Activated T-helper 1 cell treated with anti-CD3 and anti-CD28 coated beads, Interleukin-12 subunit alpha, Interleukin-12 subunit beta, Interleukin-2, Interleukin-4 antibody, amounts not matched to agents 30 ng/mL and 10 ng/mL and 1 ng/mL, durations not matched to agents 14 hours and 24 hours and 36 hours (primary cell): ENCODE measurements around the gene PPIC. TPM values are rescaled to one million over a fixed set of nuclear protein-coding genes. Genes with fewer than 3 reads are reported as not detected.
"Not testable (repeated sequence)": the region's sequence is repeated elsewhere in the genome, so short reads cannot be mapped to it uniquely, and the experiment has no call there.

Source experiments
- DNase-seq: peaks from one replicate; pipeline ENCODE4 v3.0.0; 2021; ENCODE audit warnings: low spot score
- H3K27ac Mint-ChIP-seq: one replicate; pipeline ENCODE4 v1.8.0; 2021; ENCODE audit warnings: mild to moderate bottlenecking, mixed read lengths
- H3K27me3 Mint-ChIP-seq: one replicate; pipeline ENCODE4 v1.8.0; 2022; ENCODE audit warnings: mild to moderate bottlenecking, moderate library complexity, mixed read lengths; ENCODE audit not compliant: insufficient read depth
- H3K36me3 Mint-ChIP-seq: one replicate; pipeline ENCODE4 v1.8.0; 2021; ENCODE audit warnings: low read depth, mixed read lengths
- H3K4me1 Mint-ChIP-seq: one replicate; pipeline ENCODE4 v1.8.0; 2021; ENCODE audit warnings: low read depth, mixed read lengths
- H3K4me3 Mint-ChIP-seq: one replicate; pipeline ENCODE4 v1.8.0; 2021; ENCODE audit warnings: mild to moderate bottlenecking, moderate library complexity, mixed read lengths
- H3K9me3 Mint-ChIP-seq: one replicate; pipeline ENCODE4 v1.8.0; 2021; ENCODE audit warnings: mixed read lengths
- intact Hi-C: fragments of 100-400 bp; cut with micrococcal nuclease; formaldehyde crosslinking; loops from one replicate; pipeline ENCODE4 v1.15.1; 2024
- total RNA-seq: library from RNA; stranded (reverse); gene quantifications from 2 replicates; pipeline ENCODE4 v1.2.3, GENCODE V29; 2022

Gene PPIC
- total RNA-seq, 1 donor from 2014 or later = not detected

GRCh38 chr5:122999947-123000563, 36.5 kb downstream of the PPIC start:
- Mint-ChIP-seq H3K4me3 (no peak overlapping the region), H3K27me3 (no peaks in the 10 kb centered on the region), H3K36me3 (no peaks in the 10 kb centered on the region), H3K27ac (no peak overlapping the region), H3K4me1 (no peaks in the 10 kb centered on the region), H3K9me3 (no peaks in the 10 kb centered on the region)
- DNase-seq = no peak
- intact Hi-C loops = no loop called here

GRCh38 chr5:122997294-122997693, 39.2 kb downstream of the PPIC start:
- H3K27ac Mint-ChIP-seq = no peak overlapping the region
- H3K4me3 Mint-ChIP-seq = no peak overlapping the region
- intact Hi-C loops = no loop called here
- no peaks in the 10 kb centered on the region for H3K27me3 Mint-ChIP-seq
- no peaks in the 10 kb centered on the region for H3K4me1 Mint-ChIP-seq
- H3K36me3 Mint-ChIP-seq = no peaks in the 10 kb centered on the region
- no peaks in the 10 kb centered on the region for H3K9me3 Mint-ChIP-seq
- DNase-seq = no peak

- intact Hi-C loops = no loop called here
- Mint-ChIP-seq H3K36me3 (no peaks in the 10 kb centered on the region), H3K4me3 (no peak overlapping the region), H3K9me3 (no peaks in the 10 kb centered on the region), H3K4me1 (no peaks in the 10 kb centered on the region), H3K27me3 (no peaks in the 10 kb centered on the region), H3K27ac (no peak overlapping the region)
- no peak for DNase-seq
Measured at GRCh38 chr5:122996091-122996490, 40.4 kb downstream of the PPIC start.

GRCh38 chr5:122985954-122986721, 50.4 kb downstream of the PPIC start:
- no peaks in the 10 kb centered on the region for H3K9me3 Mint-ChIP-seq
- DNase-seq = no peak
- no peaks in the 10 kb centered on the region for H3K36me3 Mint-ChIP-seq
- H3K4me1 Mint-ChIP-seq = no peaks in the 10 kb centered on the region
- H3K4me3 Mint-ChIP-seq = no peak overlapping the region
- intact Hi-C loops = no loop called here
- H3K27ac Mint-ChIP-seq = no peak overlapping the region
- H3K27me3 Mint-ChIP-seq = no peaks in the 10 kb centered on the region

GRCh38 chr5:122985006-122985700, 51.4 kb downstream of the PPIC start:
- Mint-ChIP-seq H3K4me1 (no peaks in the 10 kb centered on the region), H3K4me3 (no peak overlapping the region), H3K9me3 (no peaks in the 10 kb centered on the region), H3K27me3 (peaks cover 3% of the 10 kb centered on the region), H3K36me3 (no peaks in the 10 kb centered on the region), H3K27ac (no peak overlapping the region)
- intact Hi-C loops = no loop called here
- no peak for DNase-seq

- H3K4me1 Mint-ChIP-seq = no peaks in the 10 kb centered on the region
- peaks cover 3% of the 10 kb centered on the region for H3K27me3 Mint-ChIP-seq
- no peak for DNase-seq
- H3K4me3 Mint-ChIP-seq = no peak overlapping the region
- H3K36me3 Mint-ChIP-seq = no peaks in the 10 kb centered on the region
- intact Hi-C loops = no loop called here
- no peak overlapping the region for H3K27ac Mint-ChIP-seq
- no peaks in the 10 kb centered on the region for H3K9me3 Mint-ChIP-seq
Measured at GRCh38 chr5:122984425-122984824, 52.1 kb downstream of the PPIC start.

GRCh38 chr5:122982376-122982775, 54.1 kb downstream of the PPIC start:
- H3K4me3 Mint-ChIP-seq = no peak overlapping the region
- no peaks in the 10 kb centered on the region for H3K9me3 Mint-ChIP-seq
- H3K36me3 Mint-ChIP-seq = no peaks in the 10 kb centered on the region
- peaks cover 3% of the 10 kb centered on the region for H3K27me3 Mint-ChIP-seq
- intact Hi-C loops = no loop called here
- DNase-seq = no peak
- no peaks in the 10 kb centered on the region for H3K4me1 Mint-ChIP-seq
- H3K27ac Mint-ChIP-seq = no peak overlapping the region

- H3K27ac Mint-ChIP-seq = no peak overlapping the region
- H3K4me3 Mint-ChIP-seq = no peak overlapping the region
Measured at GRCh38 chr5:122981846-122982245, 54.7 kb downstream of the PPIC start.

GRCh38 chr5:122978644-122979297, 57.8 kb downstream of the PPIC start:
- H3K27me3 Mint-ChIP-seq = peaks cover 8% of the 10 kb centered on the region
- intact Hi-C loops = no loop called here

More at GRCh38 chr5:122981846-122982245, 54.7 kb downstream of the PPIC start:
- Mint-ChIP-seq H3K4me1 (no peaks in the 10 kb centered on the region), H3K27me3 (peaks cover 3% of the 10 kb centered on the region), H3K9me3 (no peaks in the 10 kb centered on the region), H3K36me3 (no peaks in the 10 kb centered on the region)
- DNase-seq = no peak
- intact Hi-C loops = no loop called here

GRCh38 chr5:122978068-122978467, 58.5 kb downstream of the PPIC start:
- Mint-ChIP-seq H3K36me3 (no peaks in the 10 kb centered on the region), H3K27me3 (peaks cover 8% of the 10 kb centered on the region), H3K4me3 (no peak overlapping the region), H3K4me1 (no peaks in the 10 kb centered on the region), H3K27ac (no peak overlapping the region), H3K9me3 (no peaks in the 10 kb centered on the region)
- DNase-seq = no peak
- intact Hi-C loops = no loop called here

More at GRCh38 chr5:122978644-122979297, 57.8 kb downstream of the PPIC start:
- Mint-ChIP-seq H3K4me1 (no peaks in the 10 kb centered on the region), H3K4me3 (no peak overlapping the region), H3K36me3 (no peaks in the 10 kb centered on the region), H3K27ac (no peak overlapping the region), H3K9me3 (no peaks in the 10 kb centered on the region)
- DNase-seq = no peak

GRCh38 chr5:122977319-122977718, 59.2 kb downstream of the PPIC start:
- Mint-ChIP-seq H3K27me3 (peaks cover 8% of the 10 kb centered on the region), H3K4me1 (no peaks in the 10 kb centered on the region), H3K9me3 (no peaks in the 10 kb centered on the region), H3K27ac (no peak overlapping the region), H3K36me3 (no peaks in the 10 kb centered on the region), H3K4me3 (no peak overlapping the region)
- no peak for DNase-seq
- intact Hi-C loops = no loop called here

GRCh38 chr5:122974251-122974650, 62.3 kb downstream of the PPIC start:
- DNase-seq, H3K27me3 Mint-ChIP-seq, H3K4me1 Mint-ChIP-seq, intact Hi-C loops, H3K27ac Mint-ChIP-seq, H3K9me3 Mint-ChIP-seq, H3K4me3 Mint-ChIP-seq, H3K36me3 Mint-ChIP-seq: not testable (repeated sequence)

- H3K36me3 Mint-ChIP-seq, H3K4me1 Mint-ChIP-seq, intact Hi-C loops, H3K27me3 Mint-ChIP-seq, H3K9me3 Mint-ChIP-seq, H3K4me3 Mint-ChIP-seq, DNase-seq, H3K27ac Mint-ChIP-seq: not testable (repeated sequence)
Measured at GRCh38 chr5:122973759-122974158, 62.8 kb downstream of the PPIC start.
